ENCODE measurements around the gene NOP56.

GRCh38 chr20:2659547-2659946 is 7.1 kb downstream of the NOP56 start:
- no peak for TF ChIP-seq EZH2 (IDR thresholded peaks at IDR 0.05)
- TF ChIP-seq POLR2AphosphoS5 (IDR thresholded peaks at IDR 0.05; ENCODE audit: borderline replicate concordance, low read depth, low read length): no peak

Data from SK-N-MC (cell line).